ENCODE results near the gene TPM1.

The TPM1 gene

GRCh38 chr15:63059573-63060216, 17.1 kb downstream of the TPM1 start:
- Histone ChIP-seq H3K4me3 (ENCODE audit: low read length) (no peak overlapping the region), H3K36me3 (ENCODE audit: insufficient read depth, low read depth, low read length) (peaks cover 99% of the 10 kb centered on the region), H3K9me3 (ENCODE audit: insufficient read depth, low read depth, low read length) (no peaks in the 10 kb centered on the region), H3K27me3 (ENCODE audit: insufficient read depth, low read length) (no peaks in the 10 kb centered on the region), H3K9ac (ENCODE audit: low read depth, low read length) (no peak overlapping the region), H3K27ac (ENCODE audit: low read length) (no peak overlapping the region), H3K4me1 (ENCODE audit: insufficient read depth, low read length) (no peaks in the 10 kb centered on the region)

- Histone ChIP-seq H3K27ac (ENCODE audit: low read length) (no peak overlapping the region), H3K27me3 (ENCODE audit: insufficient read depth, low read length) (no peaks in the 10 kb centered on the region), H3K9me3 (ENCODE audit: insufficient read depth, low read depth, low read length) (no peaks in the 10 kb centered on the region), H3K9ac (ENCODE audit: low read depth, low read length) (no peak overlapping the region), H3K36me3 (ENCODE audit: insufficient read depth, low read depth, low read length) (peaks cover 99% of the 10 kb centered on the region), H3K4me3 (ENCODE audit: low read length) (no peak overlapping the region), H3K4me1 (ENCODE audit: insufficient read depth, low read length) (0 out of 2 replicates have a peak, but pooled peaks cover 2% of the 10 kb centered on the region)
Observed at GRCh38 chr15:63060699-63061098, 18.2 kb downstream of the TPM1 start.

GRCh38 chr15:63061975-63062374, 19.4 kb downstream of the TPM1 start:
- Histone ChIP-seq H3K9ac (ENCODE audit: low read depth, low read length) (no peak overlapping the region), H3K27ac (ENCODE audit: low read length) (no peak overlapping the region), H3K4me1 (ENCODE audit: insufficient read depth, low read length) (0 out of 2 replicates have a peak, but pooled peaks cover 2% of the 10 kb centered on the region), H3K36me3 (ENCODE audit: insufficient read depth, low read depth, low read length) (peaks cover 100% of the 10 kb centered on the region), H3K4me3 (ENCODE audit: low read length) (no peak overlapping the region), H3K9me3 (ENCODE audit: insufficient read depth, low read depth, low read length) (no peaks in the 10 kb centered on the region), H3K27me3 (ENCODE audit: insufficient read depth, low read length) (no peaks in the 10 kb centered on the region)

- Histone ChIP-seq H3K36me3 (ENCODE audit: insufficient read depth, low read depth, low read length) (peaks cover 100% of the 10 kb centered on the region), H3K4me3 (ENCODE audit: low read length) (no peak overlapping the region), H3K9me3 (ENCODE audit: insufficient read depth, low read depth, low read length) (no peaks in the 10 kb centered on the region), H3K27me3 (ENCODE audit: insufficient read depth, low read length) (no peaks in the 10 kb centered on the region), H3K4me1 (ENCODE audit: insufficient read depth, low read length) (0 out of 2 replicates have a peak, but pooled peaks cover 2% of the 10 kb centered on the region), H3K27ac (ENCODE audit: low read length) (no peak overlapping the region), H3K9ac (ENCODE audit: low read depth, low read length) (no peak overlapping the region)
Observed at GRCh38 chr15:63063164-63063756, 20.7 kb downstream of the TPM1 start.

- H3K27ac ChIP-seq (ENCODE audit: low read length), result no peak overlapping the region
- H3K4me3 ChIP-seq (ENCODE audit: low read length), result no peak overlapping the region
- H3K36me3 ChIP-seq (ENCODE audit: insufficient read depth, low read depth, low read length), result peaks cover 98% of the 10 kb centered on the region
- H3K9me3 ChIP-seq (ENCODE audit: insufficient read depth, low read depth, low read length), result no peaks in the 10 kb centered on the region
- no peaks in the 10 kb centered on the region for H3K27me3 ChIP-seq (ENCODE audit: insufficient read depth, low read length)
- H3K9ac ChIP-seq (ENCODE audit: low read depth, low read length), result no peak overlapping the region
- 0 out of 2 replicates have a peak, but pooled peaks cover 2% of the 10 kb centered on the region for H3K4me1 ChIP-seq (ENCODE audit: insufficient read depth, low read length)
Observed at GRCh38 chr15:63063877-63064409, 21.4 kb downstream of the TPM1 start.

GRCh38 chr15:63065262-63066221, 23.0 kb downstream of the TPM1 start:
- H3K9me3 ChIP-seq (ENCODE audit: insufficient read depth, low read depth, low read length), result no peaks in the 10 kb centered on the region
- peaks cover 2% of the 10 kb centered on the region; the same call in 1 of the 2 replicates for H3K4me1 ChIP-seq (ENCODE audit: insufficient read depth, low read length)
- no peak overlapping the region for H3K4me3 ChIP-seq (ENCODE audit: low read length)
- no peaks in the 10 kb centered on the region for H3K27me3 ChIP-seq (ENCODE audit: insufficient read depth, low read length)
- no peak overlapping the region for H3K9ac ChIP-seq (ENCODE audit: low read depth, low read length)
- H3K27ac ChIP-seq (ENCODE audit: low read length), result no peak overlapping the region
- H3K36me3 ChIP-seq (ENCODE audit: insufficient read depth, low read depth, low read length), result peaks cover 96% of the 10 kb centered on the region

GRCh38 chr15:63066272-63066671, 23.7 kb downstream of the TPM1 start:
- H3K27me3 ChIP-seq (ENCODE audit: insufficient read depth, low read length), result no peaks in the 10 kb centered on the region
- no peak overlapping the region for H3K9ac ChIP-seq (ENCODE audit: low read depth, low read length)
- H3K4me1 ChIP-seq (ENCODE audit: insufficient read depth, low read length), result peaks cover 2% of the 10 kb centered on the region; the same call in 1 of the 2 replicates
- H3K36me3 ChIP-seq (ENCODE audit: insufficient read depth, low read depth, low read length), result peaks cover 96% of the 10 kb centered on the region
- H3K4me3 ChIP-seq (ENCODE audit: low read length), result no peak overlapping the region
- no peak overlapping the region for H3K27ac ChIP-seq (ENCODE audit: low read length)
- H3K9me3 ChIP-seq (ENCODE audit: insufficient read depth, low read depth, low read length), result no peaks in the 10 kb centered on the region

- Histone ChIP-seq H3K27me3 (ENCODE audit: insufficient read depth, low read length) (no peaks in the 10 kb centered on the region), H3K4me3 (ENCODE audit: low read length) (no peak overlapping the region), H3K36me3 (ENCODE audit: insufficient read depth, low read depth, low read length) (peaks cover 96% of the 10 kb centered on the region), H3K27ac (ENCODE audit: low read length) (no peak overlapping the region), H3K9ac (ENCODE audit: low read depth, low read length) (no peak overlapping the region), H3K4me1 (ENCODE audit: insufficient read depth, low read length) (peaks cover 2% of the 10 kb centered on the region; the same call in 1 of the 2 replicates), H3K9me3 (ENCODE audit: insufficient read depth, low read depth, low read length) (no peaks in the 10 kb centered on the region)
Observed at GRCh38 chr15:63067306-63067705, 24.8 kb downstream of the TPM1 start.

GRCh38 chr15:63067976-63068743, 25.6 kb downstream of the TPM1 start:
- peaks cover 90% of the 10 kb centered on the region for H3K36me3 ChIP-seq (ENCODE audit: insufficient read depth, low read depth, low read length)
- H3K27ac ChIP-seq (ENCODE audit: low read length), result no peak overlapping the region
- H3K9ac ChIP-seq (ENCODE audit: low read depth, low read length), result no peak overlapping the region

GRCh38 chr15:63069616-63070090, 27.1 kb downstream of the TPM1 start:
- Histone ChIP-seq H3K36me3 (ENCODE audit: insufficient read depth, low read depth, low read length) (peaks cover 75% of the 10 kb centered on the region), H3K9me3 (ENCODE audit: insufficient read depth, low read depth, low read length) (no peaks in the 10 kb centered on the region), H3K4me3 (ENCODE audit: low read length) (no peak overlapping the region), H3K4me1 (ENCODE audit: insufficient read depth, low read length) (peaks cover 7% of the 10 kb centered on the region), H3K27ac (ENCODE audit: low read length) (no peak overlapping the region), H3K27me3 (ENCODE audit: insufficient read depth, low read length) (no peaks in the 10 kb centered on the region), H3K9ac (ENCODE audit: low read depth, low read length) (no peak overlapping the region)

More at GRCh38 chr15:63067976-63068743, 25.6 kb downstream of the TPM1 start:
- Histone ChIP-seq H3K4me1 (ENCODE audit: insufficient read depth, low read length) (peaks cover 2% of the 10 kb centered on the region; the same call in 1 of the 2 replicates), H3K4me3 (ENCODE audit: low read length) (no peak overlapping the region), H3K9me3 (ENCODE audit: insufficient read depth, low read depth, low read length) (no peaks in the 10 kb centered on the region), H3K27me3 (ENCODE audit: insufficient read depth, low read length) (no peaks in the 10 kb centered on the region)

All from iPS-20b (cell line).